ENCODE measurements around the gene MLKL. TPM values are rescaled to one million over a fixed set of nuclear protein-coding genes. Genes with fewer than 3 reads are reported as not detected.
"Not testable (repeated sequence)": the region's sequence is repeated elsewhere in the genome, so short reads cannot be mapped to it uniquely, and the experiment has no call there.

MLKL gene
- total RNA-seq, 4 donors from 2014 or later, result 1.2 to 4.6 (median 2.9) TPM

DNA sequence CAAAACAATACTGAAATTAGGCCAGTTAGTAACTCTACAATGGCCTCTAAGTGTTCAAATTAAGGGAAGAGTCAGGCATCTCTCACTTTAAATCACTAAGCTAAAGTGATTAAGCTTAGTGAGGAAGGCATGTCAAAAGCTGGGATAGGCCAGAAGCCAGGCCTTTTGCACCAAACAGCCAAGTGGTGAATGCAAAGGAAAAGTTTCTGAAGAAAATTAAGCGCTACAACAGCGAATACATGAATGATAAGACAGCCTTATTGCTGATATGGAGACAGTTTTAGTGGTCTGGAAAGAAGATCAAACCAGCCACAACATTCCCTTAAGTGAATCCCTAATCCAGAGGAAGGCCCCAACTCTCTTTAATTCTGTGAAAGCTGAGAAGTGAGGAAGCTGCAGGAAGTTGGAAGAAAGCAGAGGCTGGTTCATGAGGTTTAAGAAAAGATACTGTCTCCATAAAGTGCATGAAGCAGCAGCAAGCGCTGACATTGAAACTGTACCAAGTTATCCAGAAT, 46.1 kb downstream of the MLKL start:
- Histone ChIP-seq H3K27me3 (no peaks in the 10 kb centered on the region), H3K4me3 (no peak overlapping the region), H3K9me3 (no peaks in the 10 kb centered on the region), H3K36me3 (peaks cover 0 to 41% of the 10 kb centered on the region in 2 donors), H3K27ac (no peak overlapping the region), H3K4me1 (no peaks in the 10 kb centered on the region)
- intact Hi-C loops (cut with DNase I; ENCODE audit: low total_unique reads), result no loop called here
- DNase-seq (no peak), ATAC-seq (no peak)
- in situ Hi-C loops (cut with MboI; ENCODE audit: low sequenced_read_pairs in 4 of 4), result no loop called here
- TF ChIP-seq POLR2A (IDR thresholded peaks at IDR 0.05), result no peak

DNA sequence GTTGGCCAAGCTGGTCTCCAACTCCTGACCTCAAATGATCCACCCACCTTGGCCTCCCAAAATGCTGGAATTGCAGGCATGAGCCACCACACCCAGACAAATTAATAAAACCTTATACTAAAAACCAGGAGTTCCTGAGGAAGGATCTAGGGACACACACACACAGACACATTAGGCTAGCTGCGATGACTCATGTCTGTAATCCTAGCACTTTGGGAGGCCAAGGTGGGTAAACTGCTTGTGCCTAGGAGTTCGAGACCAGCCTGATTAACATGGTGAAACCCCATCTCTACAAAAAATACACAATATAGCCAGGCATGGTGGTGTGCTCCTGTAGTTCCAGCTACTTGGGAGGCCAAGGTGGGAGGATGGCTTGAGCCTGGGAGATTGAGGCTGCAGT, 47.8 kb downstream of the MLKL start:
- DNase-seq; H3K27me3 ChIP-seq; H3K4me3 ChIP-seq; intact Hi-C loops (cut with DNase I; ENCODE audit: low total_unique reads); H3K4me1 ChIP-seq; H3K27ac ChIP-seq; ATAC-seq; in situ Hi-C loops (cut with MboI; ENCODE audit: low sequenced_read_pairs in 4 of 4); H3K9me3 ChIP-seq: not testable (repeated sequence)
- peaks cover 0 to 40% of the 10 kb centered on the region in 2 donors for H3K36me3 ChIP-seq

DNA sequence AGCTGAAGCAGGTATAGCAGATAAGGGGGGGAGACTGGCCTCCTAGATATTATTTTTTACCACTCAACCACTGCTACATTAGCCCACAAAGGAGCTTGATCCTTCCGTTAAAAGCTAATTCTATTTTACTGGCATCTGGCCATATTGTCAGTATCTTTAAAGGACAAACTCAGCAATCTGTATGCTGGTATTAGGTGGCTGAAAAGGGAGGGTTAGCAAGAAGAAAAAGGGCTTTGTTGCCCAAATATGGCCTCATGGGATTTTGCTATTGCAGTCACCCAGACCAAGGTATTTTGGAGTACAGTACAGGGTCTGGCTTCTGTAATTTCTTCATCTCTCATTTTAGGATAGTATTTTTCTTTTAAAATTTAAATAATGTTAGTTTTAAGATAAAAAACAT, 48.4 kb downstream of the MLKL start:
- H3K36me3 ChIP-seq, result peaks cover 0 to 39% of the 10 kb centered on the region in 2 donors
- TF ChIP-seq, protein P1, sequence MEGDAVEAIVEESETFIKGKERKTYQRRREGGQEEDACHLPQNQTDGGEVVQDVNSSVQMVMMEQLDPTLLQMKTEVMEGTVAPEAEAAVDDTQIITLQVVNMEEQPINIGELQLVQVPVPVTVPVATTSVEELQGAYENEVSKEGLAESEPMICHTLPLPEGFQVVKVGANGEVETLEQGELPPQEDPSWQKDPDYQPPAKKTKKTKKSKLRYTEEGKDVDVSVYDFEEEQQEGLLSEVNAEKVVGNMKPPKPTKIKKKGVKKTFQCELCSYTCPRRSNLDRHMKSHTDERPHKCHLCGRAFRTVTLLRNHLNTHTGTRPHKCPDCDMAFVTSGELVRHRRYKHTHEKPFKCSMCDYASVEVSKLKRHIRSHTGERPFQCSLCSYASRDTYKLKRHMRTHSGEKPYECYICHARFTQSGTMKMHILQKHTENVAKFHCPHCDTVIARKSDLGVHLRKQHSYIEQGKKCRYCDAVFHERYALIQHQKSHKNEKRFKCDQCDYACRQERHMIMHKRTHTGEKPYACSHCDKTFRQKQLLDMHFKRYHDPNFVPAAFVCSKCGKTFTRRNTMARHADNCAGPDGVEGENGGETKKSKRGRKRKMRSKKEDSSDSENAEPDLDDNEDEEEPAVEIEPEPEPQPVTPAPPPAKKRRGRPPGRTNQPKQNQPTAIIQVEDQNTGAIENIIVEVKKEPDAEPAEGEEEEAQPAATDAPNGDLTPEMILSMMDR (IDR thresholded peaks at IDR 0.05 in 4 of 5, conservative IDR thresholded peaks at IDR 0.05 in 1 of 5), result no peak
- TF ChIP-seq POLR2A (IDR thresholded peaks at IDR 0.05), result no peak

DNA sequence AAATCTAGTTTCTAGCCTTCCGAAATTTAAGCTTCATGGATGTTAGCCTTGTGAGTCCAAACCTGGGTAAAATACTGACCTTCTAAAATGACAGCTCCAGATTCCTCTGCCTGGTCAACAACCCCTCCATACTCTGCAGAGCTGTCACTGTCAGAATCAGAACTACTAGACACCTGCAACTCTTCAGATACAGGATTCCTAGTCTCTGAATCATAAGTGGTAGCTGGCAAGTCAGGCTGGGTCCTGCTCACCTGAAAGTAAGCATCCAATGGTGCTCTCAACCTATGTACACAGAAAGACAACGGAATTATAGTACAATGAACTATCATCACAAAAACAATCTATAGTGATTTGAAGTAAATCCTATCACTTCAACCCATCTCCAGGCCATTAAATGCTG, 48.8 kb downstream of the MLKL start:
- peaks cover 0 to 39% of the 10 kb centered on the region in 2 donors for H3K36me3 ChIP-seq
- in situ Hi-C loops (cut with MboI; ENCODE audit: low sequenced_read_pairs in 4 of 4), result no loop called here
- H3K9me3 ChIP-seq, result no peaks in the 10 kb centered on the region
- no peaks in the 10 kb centered on the region for H3K27me3 ChIP-seq
- DNase-seq (no peak), ATAC-seq (no peak)
- H3K4me3 ChIP-seq, result no peak overlapping the region
- TF ChIP-seq, protein P1 (IDR thresholded peaks at IDR 0.05 in 4 of 5, conservative IDR thresholded peaks at IDR 0.05 in 1 of 5), result no peak
- TF ChIP-seq POLR2A (IDR thresholded peaks at IDR 0.05), result no peak
- no peak overlapping the region for H3K27ac ChIP-seq
- no peaks in the 10 kb centered on the region for H3K4me1 ChIP-seq
- intact Hi-C loops (cut with DNase I; ENCODE audit: low total_unique reads), result no loop called here

More for the DNA sequence above, 48.4 kb downstream of the MLKL start:
- H3K4me3 ChIP-seq, result no peak overlapping the region
- H3K9me3 ChIP-seq, result no peaks in the 10 kb centered on the region
- H3K4me1 ChIP-seq, result no peaks in the 10 kb centered on the region
- in situ Hi-C loops (cut with MboI; ENCODE audit: low sequenced_read_pairs in 4 of 4), result no loop called here
- no peak for DNase-seq
- intact Hi-C loops (cut with DNase I; ENCODE audit: low total_unique reads), result no loop called here
- H3K27ac ChIP-seq, result no peak overlapping the region
- no peaks in the 10 kb centered on the region for H3K27me3 ChIP-seq
- ATAC-seq, result no peak

DNA sequence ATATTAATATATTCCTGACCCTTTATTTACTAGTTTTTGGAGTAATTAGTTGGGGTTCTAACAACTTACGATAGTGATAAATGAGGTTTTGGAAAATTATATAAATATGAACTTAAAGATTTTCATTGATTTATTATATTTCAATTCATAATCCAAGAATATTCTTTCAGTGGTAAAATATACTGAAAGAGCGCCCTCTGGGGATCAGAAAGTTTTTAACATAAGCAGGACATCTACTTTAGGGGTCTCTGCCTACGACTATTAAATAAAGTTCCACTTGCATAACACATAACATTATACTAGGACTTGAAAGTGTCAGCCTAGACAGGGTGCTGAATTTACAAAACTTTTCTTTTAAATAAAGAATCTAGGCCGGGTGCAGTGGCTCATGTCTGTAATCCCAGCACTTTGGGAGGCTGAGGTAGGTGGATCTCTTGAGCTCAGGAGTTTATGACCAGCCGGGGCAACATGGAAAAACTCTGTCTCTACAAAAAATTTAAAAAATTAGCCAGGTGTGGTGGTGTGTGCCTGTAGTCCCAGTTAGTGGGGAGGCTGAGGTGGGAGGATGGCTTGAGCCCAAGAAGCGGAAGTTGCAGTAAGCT, 49.6 kb downstream of the MLKL start:
- peaks cover 0 to 39% of the 10 kb centered on the region in 2 donors for H3K36me3 ChIP-seq
- ATAC-seq (no peak), DNase-seq (no peak)
- intact Hi-C loops (cut with DNase I; ENCODE audit: low total_unique reads), result no loop called here
- in situ Hi-C loops (cut with MboI; ENCODE audit: low sequenced_read_pairs in 4 of 4), result no loop called here
- H3K4me1 ChIP-seq, result no peaks in the 10 kb centered on the region
- H3K9me3 ChIP-seq, result no peaks in the 10 kb centered on the region
- TF ChIP-seq, protein P1 (IDR thresholded peaks at IDR 0.05 in 4 of 5, conservative IDR thresholded peaks at IDR 0.05 in 1 of 5), result peak in 1 of 5 experiments; percentile 9
- no peak for TF ChIP-seq POLR2A (IDR thresholded peaks at IDR 0.05)
- no peak overlapping the region for H3K27ac ChIP-seq
- H3K27me3 ChIP-seq, result no peaks in the 10 kb centered on the region
- H3K4me3 ChIP-seq, result no peak overlapping the region
